GM13977 (cell line): ENCODE data around the gene ALPI.

Experiments
- DNase-seq: peaks from one replicate; pipeline ENCODE4 v3.0.0; 2012; ENCODE audit warnings: low spot score
- in situ Hi-C: fragments of 300-500 bp; cut with MboI; formaldehyde crosslinking; loops from one replicate; pipeline ENCODE4 v1.12.0; 2022; ENCODE audit warnings: low sequenced_read_pairs, low pct_unique_long_range_greater_than_20kb, mixed read lengths, inconsistent platforms; ENCODE audit not compliant: unreplicated experiment
- TF ChIP-seq, protein P1 (sequence below): IDR thresholded peaks from 2 replicates; pipeline ENCODE4 v1.5.1; 2012; ENCODE audit warnings: mild to moderate bottlenecking, control low read depth; ENCODE audit not compliant: insufficient read depth; ENCODE audit errors: extremely low read depth, missing control alignments

ALPI gene

DNA sequence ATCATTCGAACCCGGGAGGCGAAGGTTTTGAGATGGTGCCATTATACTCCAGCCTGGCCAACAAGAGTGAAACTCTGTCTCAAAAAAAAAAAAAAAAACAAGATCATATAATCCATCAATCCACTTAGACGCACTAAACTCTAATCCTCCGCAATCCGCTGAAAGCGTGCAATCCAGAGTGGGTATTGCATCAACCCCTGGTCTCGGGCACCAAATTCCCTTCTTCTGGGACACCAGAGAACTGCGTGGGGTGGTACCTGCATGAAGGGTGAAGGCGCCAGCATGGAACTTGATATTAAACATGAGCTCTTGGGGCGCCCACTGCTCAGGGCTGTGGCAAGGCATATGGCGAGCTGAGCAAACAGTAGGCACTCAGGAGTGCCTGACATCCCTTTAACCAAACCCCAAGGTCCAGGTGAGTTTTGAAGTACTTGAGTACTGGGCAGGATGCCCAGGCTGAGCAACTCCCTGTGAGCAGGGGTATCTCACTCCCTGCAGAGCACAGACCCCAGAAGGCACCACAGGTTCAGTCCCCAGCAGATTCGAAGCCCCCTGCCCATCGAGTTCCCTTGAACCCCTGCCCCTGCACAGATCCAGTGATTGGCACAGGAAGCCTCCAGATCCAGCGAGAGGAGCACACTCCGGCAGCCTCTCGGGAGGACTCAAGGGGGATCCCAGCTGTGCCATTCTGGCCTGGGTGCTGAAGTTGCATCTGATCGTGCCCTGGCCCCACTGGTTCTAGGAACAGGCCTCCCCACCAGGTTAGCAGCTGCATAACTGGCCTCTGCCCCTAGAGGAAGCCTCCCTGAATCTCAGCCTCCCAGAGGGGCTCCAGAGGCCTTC lies 8.0 kb downstream of the ALPI start:
- in situ Hi-C loops = no loop called here
- TF ChIP-seq, protein P1, sequence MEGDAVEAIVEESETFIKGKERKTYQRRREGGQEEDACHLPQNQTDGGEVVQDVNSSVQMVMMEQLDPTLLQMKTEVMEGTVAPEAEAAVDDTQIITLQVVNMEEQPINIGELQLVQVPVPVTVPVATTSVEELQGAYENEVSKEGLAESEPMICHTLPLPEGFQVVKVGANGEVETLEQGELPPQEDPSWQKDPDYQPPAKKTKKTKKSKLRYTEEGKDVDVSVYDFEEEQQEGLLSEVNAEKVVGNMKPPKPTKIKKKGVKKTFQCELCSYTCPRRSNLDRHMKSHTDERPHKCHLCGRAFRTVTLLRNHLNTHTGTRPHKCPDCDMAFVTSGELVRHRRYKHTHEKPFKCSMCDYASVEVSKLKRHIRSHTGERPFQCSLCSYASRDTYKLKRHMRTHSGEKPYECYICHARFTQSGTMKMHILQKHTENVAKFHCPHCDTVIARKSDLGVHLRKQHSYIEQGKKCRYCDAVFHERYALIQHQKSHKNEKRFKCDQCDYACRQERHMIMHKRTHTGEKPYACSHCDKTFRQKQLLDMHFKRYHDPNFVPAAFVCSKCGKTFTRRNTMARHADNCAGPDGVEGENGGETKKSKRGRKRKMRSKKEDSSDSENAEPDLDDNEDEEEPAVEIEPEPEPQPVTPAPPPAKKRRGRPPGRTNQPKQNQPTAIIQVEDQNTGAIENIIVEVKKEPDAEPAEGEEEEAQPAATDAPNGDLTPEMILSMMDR = no peak
- DNase-seq = no peak

DNA sequence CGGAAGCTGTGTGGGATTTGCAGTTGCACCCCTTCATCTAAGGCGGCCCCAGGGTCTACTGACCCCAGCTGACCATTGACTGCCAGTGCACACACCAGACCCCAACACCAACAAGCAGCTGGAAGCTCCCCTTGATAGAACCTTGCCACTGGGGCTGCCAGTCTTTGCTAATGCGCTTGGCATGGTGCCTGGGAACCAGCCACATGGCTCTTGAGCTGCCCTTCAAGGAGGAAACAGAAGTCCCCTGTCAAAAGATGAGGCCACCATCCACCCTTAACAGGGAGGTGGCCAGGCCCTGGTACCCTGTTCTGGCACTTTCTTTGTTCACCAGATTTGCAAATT lies 8.6 kb downstream of the ALPI start:
- TF ChIP-seq, protein P1 = no peak
- in situ Hi-C loops = no loop called here
- DNase-seq = no peak

DNA sequence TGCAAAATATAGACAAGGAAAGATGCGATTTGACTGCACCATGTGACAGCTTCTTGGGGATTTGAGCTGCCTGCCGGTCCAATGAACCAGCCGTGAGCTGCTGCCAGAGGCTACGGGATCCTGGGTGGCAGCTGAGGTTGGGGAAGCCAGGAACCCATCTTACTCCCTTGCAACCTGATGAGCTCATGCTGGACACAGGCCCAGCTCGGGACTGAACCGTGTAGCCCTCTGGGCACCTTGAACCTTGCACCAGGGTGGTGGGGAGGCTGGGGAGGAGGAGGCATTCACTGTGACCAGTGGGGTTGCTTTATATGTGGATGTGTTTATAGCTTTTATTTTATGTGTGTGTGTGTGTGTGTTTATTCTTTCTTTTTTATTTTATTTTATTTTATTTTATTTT lies 9.1 kb downstream of the ALPI start:
- in situ Hi-C loops = no loop called here

DNA sequence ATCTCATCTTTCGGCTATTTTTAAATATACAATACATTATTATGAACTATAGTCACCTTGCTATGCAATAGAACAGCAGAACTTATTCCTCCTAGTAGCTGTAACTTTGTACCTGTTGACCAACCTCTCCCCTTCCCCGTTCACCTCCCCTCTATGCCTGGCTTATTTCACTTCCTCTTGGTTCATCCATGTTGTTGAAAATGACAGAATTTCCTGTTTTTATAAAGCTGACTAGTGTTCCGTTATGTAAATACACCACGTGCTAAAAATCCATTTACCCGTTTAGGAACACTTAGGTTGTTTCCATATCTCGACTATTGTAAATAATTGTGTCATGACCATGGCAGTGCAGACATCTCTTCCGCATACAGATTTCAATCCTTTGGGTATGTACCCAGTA lies 10.3 kb downstream of the ALPI start:
- no peak for DNase-seq
- TF ChIP-seq, protein P1 = no peak
- in situ Hi-C loops = no loop called here

More for the DNA sequence above, 9.1 kb downstream of the ALPI start:
- TF ChIP-seq, protein P1 = no peak
- DNase-seq = no peak

DNA sequence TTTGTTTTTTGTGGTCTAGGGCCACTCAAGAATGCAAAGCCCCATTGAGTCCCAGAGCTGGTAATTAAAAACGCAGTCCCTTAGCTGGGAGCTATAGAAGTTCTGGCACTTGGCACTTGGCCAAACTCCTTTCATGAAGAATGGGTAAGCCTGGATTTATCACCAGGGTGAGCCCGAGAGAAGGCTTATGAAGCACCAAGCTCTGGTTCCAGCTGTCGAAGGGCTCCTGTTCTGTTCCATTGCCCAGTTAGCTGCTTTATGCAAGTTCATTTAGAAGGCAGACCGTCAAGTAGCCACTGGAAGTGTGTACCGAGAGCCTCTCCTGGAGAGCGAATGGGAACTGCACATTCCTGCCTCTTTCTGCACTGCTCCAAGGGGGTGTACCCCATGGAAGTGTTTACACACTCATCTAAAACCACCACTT lies 17.5 kb downstream of the ALPI start:
- in situ Hi-C loops = no loop called here
- TF ChIP-seq, protein P1 = no peak
- no peak for DNase-seq

DNA sequence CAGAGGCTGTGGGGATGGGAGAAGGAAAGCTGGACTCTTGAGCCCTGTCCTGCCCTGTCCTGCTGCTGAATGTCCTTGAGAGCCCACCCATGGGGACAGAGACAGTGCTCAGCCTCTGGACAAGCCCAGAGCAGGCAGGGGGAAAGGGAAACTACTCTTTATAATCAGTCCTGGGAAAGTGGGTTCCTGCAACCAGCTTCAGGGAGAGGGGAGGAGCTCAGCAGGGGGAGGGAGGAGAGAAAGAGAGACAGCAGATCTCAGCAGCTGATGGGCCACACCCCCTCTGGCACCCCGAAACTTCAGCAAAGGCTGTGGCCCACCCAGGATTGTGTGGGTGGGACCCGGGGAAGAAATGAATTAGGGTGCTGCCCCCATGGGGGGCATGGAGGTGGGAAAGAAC lies 20.1 kb downstream of the ALPI start:
- DNase-seq = no peak
- in situ Hi-C loops = no loop called here
- TF ChIP-seq, protein P1 = no peak

DNA sequence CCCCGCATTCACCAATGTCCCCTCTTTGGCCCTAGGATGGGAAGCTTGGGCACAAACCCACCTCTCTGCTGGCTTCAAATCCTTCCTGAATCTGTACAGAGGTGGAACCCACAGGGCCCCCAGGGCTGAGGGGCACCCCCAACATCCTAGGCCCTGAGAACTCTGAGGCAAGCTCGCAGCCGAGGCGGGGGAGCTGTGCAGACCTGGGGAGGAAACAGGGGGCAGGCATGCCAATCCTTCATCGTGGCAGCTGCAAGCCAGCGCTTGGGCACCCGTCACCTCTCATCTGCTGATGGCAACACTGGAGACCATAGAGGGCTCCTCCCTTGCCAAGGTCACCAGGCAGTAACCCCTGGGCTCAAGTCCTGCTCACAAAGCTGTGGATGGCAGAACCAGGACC lies 20.8 kb downstream of the ALPI start:
- in situ Hi-C loops = no loop called here
- no peak for DNase-seq
- TF ChIP-seq, protein P1 = no peak
